Measurements from ENCODE around the gene BPIFB6.

GRCh38 chr20:33038243-33038642, 6.8 kb downstream of the BPIFB6 start:
- TF ChIP-seq EP300 (IDR thresholded peaks at IDR 0.05; ENCODE audit: low read depth) (no peak), POLR2AphosphoS5 (IDR thresholded peaks at IDR 0.05) (no peak), POLR2A (IDR thresholded peaks at IDR 0.05) (no peak)
- TF ChIP-seq, protein P1, sequence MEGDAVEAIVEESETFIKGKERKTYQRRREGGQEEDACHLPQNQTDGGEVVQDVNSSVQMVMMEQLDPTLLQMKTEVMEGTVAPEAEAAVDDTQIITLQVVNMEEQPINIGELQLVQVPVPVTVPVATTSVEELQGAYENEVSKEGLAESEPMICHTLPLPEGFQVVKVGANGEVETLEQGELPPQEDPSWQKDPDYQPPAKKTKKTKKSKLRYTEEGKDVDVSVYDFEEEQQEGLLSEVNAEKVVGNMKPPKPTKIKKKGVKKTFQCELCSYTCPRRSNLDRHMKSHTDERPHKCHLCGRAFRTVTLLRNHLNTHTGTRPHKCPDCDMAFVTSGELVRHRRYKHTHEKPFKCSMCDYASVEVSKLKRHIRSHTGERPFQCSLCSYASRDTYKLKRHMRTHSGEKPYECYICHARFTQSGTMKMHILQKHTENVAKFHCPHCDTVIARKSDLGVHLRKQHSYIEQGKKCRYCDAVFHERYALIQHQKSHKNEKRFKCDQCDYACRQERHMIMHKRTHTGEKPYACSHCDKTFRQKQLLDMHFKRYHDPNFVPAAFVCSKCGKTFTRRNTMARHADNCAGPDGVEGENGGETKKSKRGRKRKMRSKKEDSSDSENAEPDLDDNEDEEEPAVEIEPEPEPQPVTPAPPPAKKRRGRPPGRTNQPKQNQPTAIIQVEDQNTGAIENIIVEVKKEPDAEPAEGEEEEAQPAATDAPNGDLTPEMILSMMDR (IDR thresholded peaks at IDR 0.05): no peak

Measured in transverse colon (tissue), 4 donors.